AG04449 (cell line): ENCODE results near the gene PODN.

ENCODE experiments used
- CTCF ChIA-PET: fragments of 350-600 bp; formaldehyde crosslinking; extraction: SDS; loops from one replicate; lab custom pipeline; 2021; ENCODE audit warnings: antibody characterized with exemption; lab: Yijun Ruan, JAX
- POLR2A ChIA-PET: fragments of 400-600, 350-600 bp; formaldehyde crosslinking; extraction: SDS; loops from one replicate; lab custom pipeline; 2020; ENCODE audit warnings: antibody characterized with exemption, inconsistent platforms; lab: Yijun Ruan, JAX
- DNase-seq: peaks from one replicate; pipeline ENCODE4 v3.0.0-alpha.2; 2010; ENCODE audit warnings: low read depth, low spot score
- H3K4me3 ChIP-seq: 2 replicates; pipeline ENCODE4 v1.5.1; 2011; ENCODE audit warnings: low read depth, mild to moderate bottlenecking, control low read depth, low read length
- TF ChIP-seq, protein P1 (sequence below): IDR thresholded peaks from one replicate; pipeline ENCODE4 v1.5.1; 2011; ENCODE audit warnings: mild to moderate bottlenecking, moderate library complexity, low read length, control low read depth, inconsistent platforms; ENCODE audit not compliant: insufficient read depth; ENCODE audit errors: missing control alignments

Gene PODN

DNA sequence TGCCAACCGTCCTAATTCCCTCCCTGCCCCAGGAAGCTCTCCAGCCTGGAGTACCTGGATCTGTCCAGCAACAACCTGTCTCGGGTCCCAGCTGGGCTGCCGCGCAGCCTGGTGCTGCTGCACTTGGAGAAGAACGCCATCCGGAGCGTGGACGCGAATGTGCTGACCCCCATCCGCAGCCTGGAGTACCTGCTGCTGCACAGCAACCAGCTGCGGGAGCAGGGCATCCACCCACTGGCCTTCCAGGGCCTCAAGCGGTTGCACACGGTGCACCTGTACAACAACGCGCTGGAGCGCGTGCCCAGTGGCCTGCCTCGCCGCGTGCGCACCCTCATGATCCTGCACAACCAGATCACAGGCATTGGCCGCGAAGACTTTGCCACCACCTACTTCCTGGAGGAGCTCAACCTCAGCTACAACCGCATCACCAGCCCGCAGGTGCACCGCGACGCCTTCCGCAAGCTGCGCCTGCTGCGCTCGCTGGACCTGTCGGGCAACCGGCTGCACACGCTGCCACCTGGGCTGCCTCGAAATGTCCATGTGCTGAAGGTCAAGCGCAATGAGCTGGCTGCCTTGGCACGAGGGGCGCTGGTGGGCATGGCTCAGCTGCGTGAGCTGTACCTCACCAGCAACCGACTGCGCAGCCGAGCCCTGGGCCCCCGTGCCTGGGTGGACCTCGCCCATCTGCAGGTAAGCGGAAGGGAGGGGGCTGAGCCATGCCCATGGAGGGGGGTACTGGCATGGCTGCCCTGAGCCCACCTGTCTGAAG is 16.5 kb downstream of the PODN start:
- CTCF ChIA-PET = interaction anchor here (1.0 kb wide), 1 partner anchor 10 kb away, joined by 3 read pairs; no protein-coding TSS in a partner anchor
- TF ChIP-seq, protein P1, sequence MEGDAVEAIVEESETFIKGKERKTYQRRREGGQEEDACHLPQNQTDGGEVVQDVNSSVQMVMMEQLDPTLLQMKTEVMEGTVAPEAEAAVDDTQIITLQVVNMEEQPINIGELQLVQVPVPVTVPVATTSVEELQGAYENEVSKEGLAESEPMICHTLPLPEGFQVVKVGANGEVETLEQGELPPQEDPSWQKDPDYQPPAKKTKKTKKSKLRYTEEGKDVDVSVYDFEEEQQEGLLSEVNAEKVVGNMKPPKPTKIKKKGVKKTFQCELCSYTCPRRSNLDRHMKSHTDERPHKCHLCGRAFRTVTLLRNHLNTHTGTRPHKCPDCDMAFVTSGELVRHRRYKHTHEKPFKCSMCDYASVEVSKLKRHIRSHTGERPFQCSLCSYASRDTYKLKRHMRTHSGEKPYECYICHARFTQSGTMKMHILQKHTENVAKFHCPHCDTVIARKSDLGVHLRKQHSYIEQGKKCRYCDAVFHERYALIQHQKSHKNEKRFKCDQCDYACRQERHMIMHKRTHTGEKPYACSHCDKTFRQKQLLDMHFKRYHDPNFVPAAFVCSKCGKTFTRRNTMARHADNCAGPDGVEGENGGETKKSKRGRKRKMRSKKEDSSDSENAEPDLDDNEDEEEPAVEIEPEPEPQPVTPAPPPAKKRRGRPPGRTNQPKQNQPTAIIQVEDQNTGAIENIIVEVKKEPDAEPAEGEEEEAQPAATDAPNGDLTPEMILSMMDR = no peak
- H3K4me3 ChIP-seq = no peak overlapping the region
- POLR2A ChIA-PET = interaction anchor here (0.7 kb wide), 1 partner anchor 17 kb away, joined by 3 read pairs; the partner anchor contains the start of gene PODN
- DNase-seq = no peak

DNA sequence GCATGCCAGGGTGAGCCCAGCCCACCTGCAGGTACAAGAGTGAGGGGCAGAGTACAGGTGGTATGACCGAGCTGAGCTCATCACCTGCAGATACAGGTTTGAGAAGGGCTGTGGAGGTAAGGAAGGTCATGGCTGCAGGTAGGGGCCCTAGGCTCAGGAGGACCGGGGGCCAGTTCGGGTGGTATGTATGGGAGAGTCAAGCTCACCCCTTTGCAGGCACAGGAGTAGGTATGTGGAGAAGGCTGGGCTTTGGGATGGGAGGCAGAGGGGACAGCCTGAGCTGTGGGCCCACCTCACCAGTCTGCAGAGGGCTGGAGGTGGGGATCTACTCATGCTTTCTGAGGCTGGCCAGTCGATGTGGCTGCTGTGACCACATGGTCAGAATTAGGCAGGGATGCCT is 17.2 kb downstream of the PODN start:
- H3K4me3 ChIP-seq = no peak overlapping the region
- no peak for DNase-seq
- TF ChIP-seq, protein P1 = no peak
- CTCF ChIA-PET = no interaction called here
- POLR2A ChIA-PET = interaction anchor here (0.7 kb wide), 1 partner anchor 17 kb away, joined by 3 read pairs; the partner anchor contains the start of gene PODN

DNA sequence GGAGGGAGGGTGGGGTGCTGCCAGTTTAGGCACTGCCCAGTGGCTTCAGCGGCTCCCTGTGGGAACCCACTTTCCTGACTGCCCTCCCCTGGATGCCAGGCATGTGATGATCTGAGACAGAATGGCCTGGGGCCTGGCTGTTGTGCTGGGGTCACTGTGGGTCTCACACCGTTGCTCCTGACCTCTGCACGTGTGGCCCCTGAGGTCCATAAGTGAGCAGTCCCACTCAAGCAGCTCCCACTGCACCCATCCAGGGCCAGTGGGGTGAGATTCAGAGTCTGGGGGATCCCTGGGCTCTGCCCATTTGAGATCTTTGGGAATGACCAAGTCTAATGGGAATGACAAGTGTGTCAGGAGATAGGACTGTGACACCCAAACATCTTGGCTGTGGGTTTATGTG is 18.0 kb downstream of the PODN start:
- H3K4me3 ChIP-seq = no peak overlapping the region
- POLR2A ChIA-PET = no interaction called here
- DNase-seq = no peak
- CTCF ChIA-PET = no interaction called here
- TF ChIP-seq, protein P1 = no peak

DNA sequence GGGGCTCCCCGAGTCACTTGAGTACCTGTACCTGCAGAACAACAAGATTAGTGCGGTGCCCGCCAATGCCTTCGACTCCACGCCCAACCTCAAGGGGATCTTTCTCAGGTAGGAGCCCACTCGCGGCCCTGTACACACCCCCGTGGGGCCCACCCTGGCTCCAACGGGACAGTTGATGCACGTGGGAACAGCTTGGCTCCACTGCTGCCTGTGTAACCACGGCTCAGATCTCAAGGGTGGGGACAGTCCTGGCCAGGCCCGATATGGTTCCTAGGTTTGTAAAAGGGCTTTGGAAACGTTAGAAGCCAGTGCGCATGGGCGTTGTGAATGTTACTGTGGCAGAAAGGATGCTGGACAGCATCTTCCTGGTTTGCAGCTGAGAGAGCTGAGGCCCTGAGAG is 18.8 kb downstream of the PODN start:
- DNase-seq = no peak
- ChIA-PET POLR2A (no interaction called here), CTCF (no interaction called here)
- H3K4me3 ChIP-seq = no peak overlapping the region
- TF ChIP-seq, protein P1 = no peak

DNA sequence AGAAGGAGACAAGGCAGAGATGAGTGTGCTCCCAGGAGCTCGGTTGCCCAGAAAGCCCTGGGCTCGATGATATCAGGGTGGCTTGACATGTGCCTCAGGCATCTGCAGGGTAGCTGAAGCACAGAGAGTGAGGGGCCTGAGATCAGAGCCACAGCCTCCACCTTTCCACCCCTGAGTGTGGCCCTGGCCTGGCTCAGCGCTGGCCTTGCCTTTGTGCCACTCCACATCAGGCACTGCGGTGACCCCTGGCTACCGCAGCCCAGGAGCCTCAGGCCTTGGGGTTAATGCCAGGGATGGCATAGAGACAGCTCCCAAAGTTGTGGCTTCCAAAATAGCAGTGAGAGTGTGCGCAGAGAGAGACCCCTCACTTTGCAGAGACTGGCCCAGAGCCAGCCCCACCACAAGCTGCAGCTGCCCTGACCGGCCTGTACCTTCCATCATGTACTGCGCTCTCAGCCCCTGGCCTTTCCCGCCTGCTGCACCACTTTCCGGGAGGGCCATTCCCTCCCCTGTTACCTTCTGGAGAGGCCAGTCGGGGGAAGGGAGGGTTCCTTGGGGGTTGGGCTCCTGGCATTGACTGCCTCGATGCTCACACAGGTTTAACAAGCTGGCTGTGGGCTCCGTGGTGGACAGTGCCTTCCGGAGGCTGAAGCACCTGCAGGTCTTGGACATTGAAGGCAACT is 19.5 kb downstream of the PODN start:
- H3K4me3 ChIP-seq = no peak overlapping the region
- DNase-seq = no peak
- TF ChIP-seq, protein P1 = no peak
- ChIA-PET POLR2A (no interaction called here), CTCF (no interaction called here)

DNA sequence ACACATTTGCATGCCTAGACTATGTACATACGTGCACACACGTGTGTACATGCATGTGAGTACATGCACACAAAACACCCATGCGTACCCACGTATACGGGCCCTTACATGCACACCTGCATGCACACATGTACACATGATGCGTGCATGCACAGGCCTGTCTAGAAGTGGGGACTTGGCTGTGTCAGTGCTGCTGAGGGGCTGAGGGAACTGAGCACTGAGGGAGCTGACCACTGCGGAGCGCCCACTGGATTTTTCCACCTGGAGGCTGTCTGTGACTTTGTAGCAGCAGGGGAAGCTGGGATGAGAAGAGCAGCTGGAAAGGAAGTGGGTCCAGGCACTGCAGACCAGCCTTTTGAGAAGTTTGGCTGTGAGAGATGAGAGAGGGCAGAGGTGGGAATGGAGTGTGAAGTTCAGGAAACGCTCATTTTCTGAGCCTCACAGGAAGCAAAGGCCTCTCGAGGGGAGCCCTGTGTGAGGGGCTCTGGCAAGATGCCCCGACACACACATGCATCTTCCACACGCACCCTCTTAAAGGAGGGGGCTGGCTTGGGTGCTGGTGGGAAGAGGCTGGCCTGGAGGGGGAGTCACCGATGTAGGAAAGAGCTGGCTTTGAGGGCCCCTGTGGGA is 20.9 kb downstream of the PODN start:
- CTCF ChIA-PET = no interaction called here
- TF ChIP-seq, protein P1 = no peak
- no peak overlapping the region for H3K4me3 ChIP-seq
- POLR2A ChIA-PET = no interaction called here
- no peak for DNase-seq
